T-helper 22 cell (primary cell): ENCODE measurements around the gene IPCEF1.
"Not testable (repeated sequence)": the region's sequence is repeated elsewhere in the genome, so short reads cannot be mapped to it uniquely, and the experiment has no call there.

Experiments
- DNase-seq: peaks from one replicate; pipeline ENCODE4 v3.0.0-alpha.2; 2020; ENCODE audit warnings: low read depth

The IPCEF1 gene

GRCh38 chr6:154246723-154247118 lies 109.9 kb downstream of the IPCEF1 start:
- DNase-seq, result no peak

- DNase-seq, result no peak
Measured at GRCh38 chr6:154245506-154245905, 111.1 kb downstream of the IPCEF1 start.

GRCh38 chr6:154243793-154244750 lies 112.5 kb downstream of the IPCEF1 start:
- no peak for DNase-seq

GRCh38 chr6:154242617-154243357 lies 113.8 kb downstream of the IPCEF1 start:
- DNase-seq, result no peak

GRCh38 chr6:154241581-154241980 lies 115.0 kb downstream of the IPCEF1 start:
- DNase-seq, result no peak

GRCh38 chr6:154241061-154241460 lies 115.5 kb downstream of the IPCEF1 start:
- not testable (repeated sequence) for DNase-seq

GRCh38 chr6:154239392-154239791 lies 117.2 kb downstream of the IPCEF1 start:
- DNase-seq, result no peak

GRCh38 chr6:154238831-154239230 lies 117.8 kb downstream of the IPCEF1 start:
- no peak for DNase-seq

- no peak for DNase-seq
Measured at GRCh38 chr6:154236646-154237301, 119.8 kb downstream of the IPCEF1 start.

- no peak for DNase-seq
Measured at GRCh38 chr6:154234019-154234772, 122.4 kb downstream of the IPCEF1 start.

GRCh38 chr6:154233383-154233782 lies 123.2 kb downstream of the IPCEF1 start:
- no peak for DNase-seq

GRCh38 chr6:154232013-154232910 lies 124.3 kb downstream of the IPCEF1 start:
- no peak for DNase-seq

GRCh38 chr6:154230910-154231595 lies 125.5 kb downstream of the IPCEF1 start:
- no peak for DNase-seq

GRCh38 chr6:154230393-154230792 lies 126.2 kb downstream of the IPCEF1 start:
- DNase-seq, result no peak

- no peak for DNase-seq
Measured at GRCh38 chr6:154229786-154230185, 126.8 kb downstream of the IPCEF1 start.

GRCh38 chr6:154228521-154228905 lies 128.1 kb downstream of the IPCEF1 start:
- DNase-seq, result no peak

- DNase-seq, result no peak
Measured at GRCh38 chr6:154227862-154228520, 128.6 kb downstream of the IPCEF1 start.

- no peak for DNase-seq
Measured at GRCh38 chr6:154226461-154226860, 130.1 kb downstream of the IPCEF1 start.

GRCh38 chr6:154223296-154223695 lies 133.3 kb downstream of the IPCEF1 start:
- no peak for DNase-seq

GRCh38 chr6:154222716-154223115 lies 133.9 kb downstream of the IPCEF1 start:
- no peak for DNase-seq
